Activated naive CD4-positive, alpha-beta T cell treated with anti-CD3 and anti-CD28 coated beads, Interleukin-2, amount 50 U/mL, for 16 hours (primary cell): ENCODE results near the gene GRM7.

ENCODE experiments used
- DNase-seq: peaks from one replicate; pipeline ENCODE4 v3.0.0-alpha.2; 2020

The GRM7 gene

DNA sequence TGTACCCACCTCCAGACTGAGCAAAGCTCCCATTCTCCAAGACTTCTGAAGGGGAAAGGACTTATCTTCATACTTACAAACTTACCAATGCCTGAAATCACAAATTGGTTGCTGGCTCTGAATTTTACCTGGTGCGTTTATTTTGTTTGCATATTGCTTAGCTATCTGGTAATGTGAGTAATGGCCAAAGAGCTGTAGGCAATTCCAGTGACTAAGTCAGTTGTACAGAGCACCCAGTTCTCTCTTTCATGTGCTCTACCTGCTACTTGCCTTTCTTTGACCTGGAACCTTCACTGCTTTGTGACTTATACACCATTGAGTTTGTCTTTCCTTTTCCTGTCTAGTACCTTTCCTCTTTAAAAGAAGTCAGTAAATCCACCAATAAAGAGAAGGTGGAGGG is 884.8 kb downstream of the GRM7 start:
- DNase-seq = no peak

DNA sequence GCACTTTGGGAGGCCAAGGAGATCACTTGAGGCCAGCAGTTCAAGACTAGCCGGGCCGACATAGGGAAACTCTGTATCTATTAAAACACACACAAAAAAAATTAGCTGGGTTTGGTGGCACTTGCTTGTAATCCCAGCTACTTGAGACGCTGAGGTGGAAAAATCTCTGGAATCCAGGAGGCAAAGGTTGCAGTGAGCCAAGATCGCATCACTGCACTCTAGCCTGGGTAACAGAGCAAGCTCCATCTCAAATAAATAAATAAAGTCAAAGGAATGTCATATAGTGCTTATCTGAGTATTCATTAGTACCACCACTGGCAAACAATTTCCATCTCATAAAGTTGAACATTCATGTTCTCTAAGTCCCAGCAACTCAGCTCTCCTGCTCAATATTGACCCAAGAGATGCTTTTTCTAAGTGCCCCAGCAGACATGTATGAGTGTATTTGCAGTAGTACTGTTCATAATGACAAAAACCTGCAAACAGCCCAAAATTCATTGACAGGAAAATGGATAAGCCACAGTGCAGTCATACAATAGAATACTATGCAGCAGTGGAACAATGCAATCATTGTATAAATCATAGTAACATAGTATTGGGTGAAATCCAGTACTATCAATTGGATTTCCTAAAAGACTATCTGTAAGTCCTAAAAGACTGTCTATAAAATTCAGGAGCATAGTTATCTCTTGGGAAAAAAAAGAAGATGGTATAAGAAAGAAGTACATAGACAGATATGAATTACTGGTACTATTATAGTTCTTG is 889.2 kb downstream of the GRM7 start:
- DNase-seq = no peak

DNA sequence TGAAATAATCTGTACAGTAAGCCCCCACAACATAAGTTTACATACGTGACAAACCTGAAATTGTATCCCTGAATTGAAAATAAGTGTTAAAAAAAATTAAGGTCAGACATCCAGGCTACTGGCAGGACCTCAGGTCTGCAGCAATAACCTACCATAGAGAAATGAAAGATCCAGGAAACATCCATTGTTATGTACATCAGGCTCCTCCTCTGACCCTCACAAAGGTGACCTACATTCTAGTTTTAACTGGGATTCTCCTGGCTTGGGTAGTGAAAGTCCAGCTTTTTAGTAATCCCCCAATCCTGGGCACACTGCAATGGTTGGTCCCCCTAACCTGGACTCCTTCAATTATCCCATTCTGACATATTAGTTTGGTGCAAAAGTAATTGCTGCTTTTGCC is 891.1 kb downstream of the GRM7 start:
- no peak for DNase-seq

DNA sequence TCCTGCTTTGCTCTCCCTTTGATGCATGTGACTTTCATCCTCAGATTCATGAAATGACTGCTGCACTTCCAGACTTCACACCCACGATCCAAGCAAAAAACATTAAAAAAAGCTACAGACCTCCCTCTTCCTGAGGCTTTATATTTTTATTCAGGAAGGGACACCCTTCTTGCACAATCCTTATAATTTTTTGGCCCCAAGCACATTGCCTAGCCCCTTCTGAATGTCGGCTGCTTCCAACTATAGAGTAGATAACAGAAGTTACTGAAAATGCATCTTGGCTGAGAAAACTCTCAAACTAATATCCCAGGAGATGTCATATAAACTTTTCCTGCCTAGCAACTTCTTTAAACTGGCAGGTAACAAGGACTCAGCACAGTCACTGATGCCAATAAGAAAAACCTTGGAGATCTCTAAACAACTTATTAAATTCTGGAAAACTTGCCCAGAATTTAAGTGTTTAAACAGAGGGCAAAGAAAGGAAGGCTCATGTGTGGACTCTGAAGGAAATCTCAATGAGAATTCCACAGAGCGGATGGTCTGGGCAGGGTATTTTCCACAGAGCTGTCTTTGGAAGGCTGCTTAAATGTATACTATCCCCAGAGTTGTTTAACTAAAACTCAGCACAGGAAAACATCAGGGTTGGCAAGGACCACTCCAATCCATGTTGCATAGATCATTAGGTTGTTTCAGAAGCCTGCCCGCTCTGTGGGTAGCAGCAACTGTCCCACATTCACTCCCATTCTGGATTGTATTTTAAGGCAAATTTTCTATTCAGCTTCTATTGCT is 893.9 kb downstream of the GRM7 start:
- DNase-seq = no peak

DNA sequence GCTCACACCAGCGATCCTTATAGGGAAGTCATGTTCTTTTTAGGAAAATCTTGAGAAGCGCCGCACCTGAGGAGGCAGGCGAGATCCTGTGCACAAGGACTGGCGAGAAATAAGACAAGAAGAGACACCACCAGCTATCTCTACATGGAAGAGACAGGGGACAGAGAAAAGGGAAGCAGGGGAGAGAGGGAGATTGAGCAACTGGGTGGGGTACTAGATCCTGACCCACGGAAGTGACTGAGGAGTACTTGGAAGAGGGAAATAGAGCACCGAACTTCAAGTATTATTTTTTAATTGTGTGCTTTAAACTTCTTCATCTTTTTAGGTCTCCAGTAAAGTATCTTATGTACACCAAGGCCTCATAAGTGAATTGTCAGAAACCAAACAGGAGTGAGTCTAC is 898.7 kb downstream of the GRM7 start:
- DNase-seq = no peak

DNA sequence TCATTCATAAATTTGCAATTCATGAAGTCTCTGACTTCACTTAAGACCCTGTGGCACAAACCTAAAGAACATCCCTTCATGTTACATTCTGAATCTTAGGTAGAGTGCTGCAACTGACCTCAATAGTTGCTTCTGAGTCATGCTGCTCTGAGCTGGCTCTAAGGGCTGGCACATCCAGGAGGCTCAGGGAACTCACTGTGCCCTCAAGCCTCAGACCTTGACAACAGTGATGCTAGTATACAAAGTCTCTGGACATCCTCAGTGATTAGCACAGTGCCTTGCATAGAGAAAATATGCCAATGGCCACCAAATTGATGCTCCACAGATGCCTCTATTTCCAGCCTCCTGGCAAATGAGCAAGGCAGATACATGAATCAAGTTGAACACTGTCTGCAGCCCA is 899.8 kb downstream of the GRM7 start:
- no peak for DNase-seq

DNA sequence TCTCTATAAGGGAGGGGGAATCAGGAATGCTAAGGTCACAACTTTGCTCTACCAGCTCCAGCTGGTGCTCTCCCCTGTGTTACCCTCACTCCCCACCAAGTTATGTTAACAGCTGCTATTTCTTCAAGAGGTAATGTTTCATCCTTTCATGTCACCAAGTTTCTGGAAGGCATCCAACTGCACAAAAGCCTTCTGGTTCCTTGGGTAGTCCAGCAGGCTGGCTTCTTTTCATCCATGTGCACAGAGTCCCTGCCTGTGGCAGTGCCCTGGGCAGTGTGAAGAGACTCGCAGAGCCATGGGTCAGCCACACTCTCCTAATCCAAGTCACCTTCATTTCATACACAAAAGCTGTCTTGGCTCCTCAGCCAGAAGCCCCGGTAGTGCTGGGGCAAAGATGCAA is 903.2 kb downstream of the GRM7 start:
- DNase-seq = no peak

DNA sequence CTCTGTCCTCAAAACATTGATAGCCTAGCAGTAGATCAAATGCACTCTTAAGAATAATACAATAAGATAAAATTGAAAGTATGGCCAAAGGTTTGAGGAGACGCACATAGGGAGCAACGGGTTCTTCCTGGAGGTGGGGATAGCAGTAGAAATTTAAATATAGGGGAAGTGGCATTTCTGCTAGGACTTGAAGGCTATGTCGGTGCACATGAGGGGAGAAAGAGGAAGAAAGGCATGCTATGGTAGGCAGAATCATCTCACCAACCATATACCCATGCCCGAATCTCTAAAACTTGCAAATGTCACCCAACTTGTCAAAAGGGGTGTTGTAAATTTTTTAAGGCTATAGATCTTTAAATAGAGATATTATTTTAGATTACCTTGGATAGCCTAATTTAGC is 905.6 kb downstream of the GRM7 start:
- no peak for DNase-seq

DNA sequence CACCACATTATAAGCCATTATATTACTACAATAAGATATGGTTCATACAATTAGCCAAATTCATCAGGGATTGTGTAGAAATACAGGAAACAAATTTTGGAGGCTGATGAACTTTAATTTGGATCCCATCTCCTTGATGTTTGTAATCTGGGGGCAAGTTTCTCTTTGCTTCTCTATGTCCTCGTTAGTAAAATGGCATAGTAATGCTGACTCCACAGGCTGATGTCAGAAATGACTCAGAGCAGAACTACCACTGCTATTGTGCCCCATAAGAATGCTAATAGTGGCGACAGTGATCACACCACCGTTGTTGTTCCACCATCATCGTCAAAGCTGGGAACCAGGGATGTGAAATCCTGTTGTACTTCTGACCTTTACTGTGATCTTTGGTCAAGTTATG is 918.4 kb downstream of the GRM7 start:
- DNase-seq = no peak

DNA sequence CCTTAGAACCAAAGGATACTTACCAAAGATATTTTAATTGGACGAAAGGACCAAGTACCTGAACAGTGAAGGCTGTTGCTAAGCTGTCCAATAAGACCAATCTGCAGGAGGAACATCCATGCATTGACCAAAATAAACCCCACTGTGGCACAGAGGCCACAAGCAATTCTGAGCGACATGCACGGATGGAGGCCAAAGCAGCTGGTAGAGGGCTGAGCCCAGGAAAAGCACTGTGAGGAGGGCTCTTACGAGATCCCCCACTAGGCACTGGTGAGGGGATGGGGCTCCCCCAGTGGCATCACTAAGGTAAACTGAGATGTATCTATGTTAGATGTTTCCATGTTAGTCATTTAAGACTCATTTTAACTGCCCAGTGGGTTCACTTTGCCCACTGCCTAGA is 920.5 kb downstream of the GRM7 start:
- DNase-seq = no peak

DNA sequence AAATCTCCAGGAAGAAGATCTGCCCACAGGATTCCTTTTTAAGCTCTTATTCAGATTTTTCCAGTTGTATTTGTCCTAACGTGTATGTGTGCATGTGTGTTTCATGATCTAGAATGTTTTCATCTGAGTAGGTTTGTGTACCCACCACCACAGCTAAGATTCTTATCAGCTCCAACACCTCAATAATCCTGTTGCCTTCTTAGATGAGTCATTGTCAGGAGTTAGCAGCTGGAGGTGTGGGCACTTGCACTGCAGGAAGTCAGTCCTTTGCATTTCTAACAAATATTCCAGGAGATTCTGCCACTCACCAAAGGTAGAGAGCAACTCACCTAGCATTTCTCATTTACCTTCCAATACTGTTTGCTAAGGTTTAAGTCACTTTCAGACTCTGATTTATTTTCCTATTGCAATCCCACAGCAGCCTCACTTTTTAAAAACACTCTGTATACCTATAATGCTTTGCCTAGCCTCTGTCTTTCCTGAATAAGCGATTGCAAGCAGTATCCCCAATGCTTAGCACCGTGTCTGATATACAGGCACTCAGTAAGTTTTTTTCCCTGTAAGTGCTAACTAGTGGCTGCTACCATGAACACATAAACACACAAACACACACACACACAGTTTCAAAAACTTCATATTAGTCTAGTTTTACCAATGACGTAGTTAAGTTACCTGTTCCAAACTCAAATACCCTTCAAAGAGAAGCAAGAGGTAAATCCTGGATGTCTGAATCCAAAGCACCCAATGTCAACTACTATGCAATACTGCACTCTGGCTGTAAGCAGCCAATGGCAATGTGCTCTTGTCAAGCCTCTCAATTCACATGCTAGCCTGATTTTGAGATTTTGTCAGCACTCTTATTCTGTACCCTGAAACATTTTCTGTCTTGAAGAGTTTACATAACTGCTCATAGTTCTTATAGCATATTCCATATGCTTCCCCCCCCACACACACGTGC is 927.2 kb downstream of the GRM7 start:
- DNase-seq = no peak

DNA sequence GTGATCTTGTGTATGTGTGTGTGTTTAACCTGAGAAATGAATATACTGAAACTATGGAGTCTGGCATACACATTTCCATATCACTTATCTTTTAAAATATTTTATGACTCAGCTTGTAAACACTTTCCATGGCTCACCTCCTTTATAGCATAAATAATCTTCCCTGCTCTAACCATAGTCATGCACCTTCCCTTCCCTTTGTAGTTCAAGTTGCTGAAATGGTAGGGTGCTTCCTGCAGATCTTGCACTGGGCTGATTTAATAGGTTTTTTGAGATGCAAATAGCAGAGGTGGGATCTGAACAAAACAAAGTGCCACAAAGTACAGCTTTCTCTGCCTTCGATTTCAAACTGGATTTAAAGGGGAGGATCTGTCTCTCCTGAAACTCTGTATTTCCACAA is 928.0 kb downstream of the GRM7 start:
- no peak for DNase-seq

DNA sequence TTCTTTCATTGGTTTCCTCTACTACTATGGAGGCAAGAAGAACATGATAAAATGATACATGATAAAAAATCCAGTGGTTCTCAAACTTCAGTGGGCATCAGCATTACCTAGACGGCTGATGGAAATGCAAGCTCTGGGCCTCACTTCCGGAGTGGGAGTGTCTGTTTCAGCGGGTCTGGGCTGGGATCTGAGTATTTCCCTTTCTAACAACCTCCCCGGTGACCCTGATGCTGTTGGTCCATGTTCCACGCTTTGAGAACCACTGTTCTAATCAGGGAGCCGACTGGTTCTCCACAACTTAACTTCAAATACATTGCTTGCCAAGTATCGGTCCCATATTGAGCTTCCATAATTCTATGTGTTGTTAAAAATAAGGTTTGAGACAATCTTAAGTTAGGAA is 928.4 kb downstream of the GRM7 start:
- no peak for DNase-seq

DNA sequence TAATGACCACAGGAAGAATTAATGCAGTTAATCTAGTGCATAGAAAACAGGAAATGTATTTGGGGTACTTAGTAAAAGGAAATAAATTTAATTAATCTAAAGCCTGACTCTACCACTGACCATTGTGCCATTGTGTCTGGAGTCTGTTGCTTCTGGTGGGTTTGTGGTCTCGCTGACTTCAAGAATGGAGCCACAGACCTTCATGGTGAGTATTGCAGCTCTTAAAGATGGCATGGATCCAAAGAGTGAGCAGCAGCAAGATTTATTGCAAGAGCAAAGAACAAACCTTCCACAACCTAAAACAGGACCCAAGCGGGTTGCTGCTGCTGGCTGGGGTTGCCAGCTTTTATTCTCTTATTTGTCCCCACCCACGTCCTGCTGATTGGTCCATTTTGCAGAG is 929.2 kb downstream of the GRM7 start:
- no peak for DNase-seq
